Skeletal muscle tissue (tissue), 4 donors: ENCODE data around the gene MMP1. TPM values are rescaled to one million over a fixed set of nuclear protein-coding genes. Genes with fewer than 3 reads are reported as not detected.

Experiments used
- H3K27ac ChIP-seq: one replicate; pipeline ENCODE4 v1.7.0; 2013; ENCODE audit warnings: mild to moderate bottlenecking, low read depth, low read length, inconsistent platforms
- H3K27me3 ChIP-seq, 3 donors: one replicate each; pipeline ENCODE4 v1.7.0; 2013; ENCODE audit warnings: low read length in 3 of 3; ENCODE audit not compliant: control insufficient read depth in 3 of 3, insufficient read depth in 3 of 3
- H3K36me3 ChIP-seq, 3 donors: one replicate each; pipeline ENCODE4 v1.7.0; 2013; ENCODE audit warnings: low read length in 3 of 3; ENCODE audit not compliant: control insufficient read depth in 3 of 3, insufficient read depth in 3 of 3
- H3K4me1 ChIP-seq, 3 donors: one replicate each; pipeline ENCODE4 v1.7.0; 2013; ENCODE audit warnings: low read length in 3 of 3, mild to moderate bottlenecking in 3 of 3; ENCODE audit not compliant: control insufficient read depth in 3 of 3, insufficient read depth in 3 of 3
- H3K4me3 ChIP-seq, 3 donors: one replicate each; pipeline ENCODE4 v1.7.0; 2013; ENCODE audit warnings: low read length in 3 of 3
- H3K9ac ChIP-seq, 3 donors: one replicate each; pipeline ENCODE4 v1.7.0; 2013; ENCODE audit warnings: low read length in 3 of 3, mild to moderate bottlenecking in 3 of 3, moderate library complexity in 2 of 3, low read depth in 1 of 3
- H3K9me3 ChIP-seq, 3 donors: one replicate each; pipeline ENCODE4 v1.7.0; 2013; ENCODE audit warnings: low read length in 3 of 3; ENCODE audit not compliant: control insufficient read depth in 3 of 3
- total RNA-seq: library from RNA; depleted of rRNA; stranded (reverse); fragments of >200 nt; gene quantifications from one replicate; pipeline ENCODE4 v1.2.3, GENCODE V29; 2014
- donor health status: Osteomylitis.

Gene MMP1
- total RNA-seq, 1 donor from 2014 or later = 0.52 TPM

- no peaks in the 10 kb centered on the region for H3K9me3 ChIP-seq
- no peak overlapping the region for H3K4me3 ChIP-seq
- peaks cover 0 to 6% (median 0%) of the 10 kb centered on the region in 3 donors for H3K27me3 ChIP-seq
- H3K9ac ChIP-seq = no peak overlapping the region
- H3K27ac ChIP-seq = no peak overlapping the region
- H3K36me3 ChIP-seq = no peaks in the 10 kb centered on the region
- no peaks in the 10 kb centered on the region for H3K4me1 ChIP-seq
These were observed 30.2 kb downstream of the MMP1 start for GRCh38 chr11:102767800-102768199.

GRCh38 chr11:102763440-102763839 lies 34.5 kb downstream of the MMP1 start:
- Histone ChIP-seq H3K36me3 (no peaks in the 10 kb centered on the region), H3K4me3 (no peak overlapping the region), H3K27ac (no peak overlapping the region), H3K9me3 (no peaks in the 10 kb centered on the region), H3K27me3 (peaks cover 0 to 6% (median 0%) of the 10 kb centered on the region in 3 donors), H3K9ac (no peak overlapping the region), H3K4me1 (no peaks in the 10 kb centered on the region)

- H3K4me3 ChIP-seq = no peak overlapping the region
- no peaks in the 10 kb centered on the region for H3K36me3 ChIP-seq
- no peaks in the 10 kb centered on the region for H3K4me1 ChIP-seq
- H3K27me3 ChIP-seq = peaks cover 0 to 3% (median 0%) of the 10 kb centered on the region in 3 donors
- H3K27ac ChIP-seq = no peak overlapping the region
- no peaks in the 10 kb centered on the region for H3K9me3 ChIP-seq
- H3K9ac ChIP-seq = no peak overlapping the region
These were observed 35.6 kb downstream of the MMP1 start for GRCh38 chr11:102762361-102762767.

GRCh38 chr11:102761646-102762238 lies 36.2 kb downstream of the MMP1 start:
- H3K4me1 ChIP-seq = no peaks in the 10 kb centered on the region
- no peaks in the 10 kb centered on the region for H3K27me3 ChIP-seq
- H3K9me3 ChIP-seq = no peaks in the 10 kb centered on the region
- no peak overlapping the region for H3K9ac ChIP-seq
- no peaks in the 10 kb centered on the region for H3K36me3 ChIP-seq
- H3K27ac ChIP-seq = no peak overlapping the region
- no peak overlapping the region for H3K4me3 ChIP-seq

- Histone ChIP-seq H3K9me3 (no peaks in the 10 kb centered on the region), H3K27ac (no peak overlapping the region), H3K9ac (no peak overlapping the region), H3K27me3 (no peaks in the 10 kb centered on the region), H3K4me3 (no peak overlapping the region), H3K36me3 (no peaks in the 10 kb centered on the region), H3K4me1 (no peaks in the 10 kb centered on the region)
These were observed 37.5 kb downstream of the MMP1 start for GRCh38 chr11:102760344-102761035.

GRCh38 chr11:102757823-102758549 lies 40.0 kb downstream of the MMP1 start:
- no peak overlapping the region for H3K4me3 ChIP-seq
- no peak overlapping the region for H3K9ac ChIP-seq
- no peak overlapping the region for H3K27ac ChIP-seq
- H3K9me3 ChIP-seq = no peaks in the 10 kb centered on the region
- no peaks in the 10 kb centered on the region for H3K4me1 ChIP-seq
- H3K36me3 ChIP-seq = no peaks in the 10 kb centered on the region
- no peaks in the 10 kb centered on the region for H3K27me3 ChIP-seq

GRCh38 chr11:102753267-102753666 lies 44.7 kb downstream of the MMP1 start:
- no peak overlapping the region for H3K27ac ChIP-seq
- H3K4me3 ChIP-seq = no peak overlapping the region
- H3K4me1 ChIP-seq = no peaks in the 10 kb centered on the region
- no peaks in the 10 kb centered on the region for H3K27me3 ChIP-seq
- H3K9ac ChIP-seq = no peak overlapping the region
- no peaks in the 10 kb centered on the region for H3K9me3 ChIP-seq
- H3K36me3 ChIP-seq = no peaks in the 10 kb centered on the region

GRCh38 chr11:102751673-102752072 lies 46.3 kb downstream of the MMP1 start:
- no peaks in the 10 kb centered on the region for H3K9me3 ChIP-seq
- no peaks in the 10 kb centered on the region for H3K36me3 ChIP-seq
- no peaks in the 10 kb centered on the region for H3K4me1 ChIP-seq
- no peak overlapping the region for H3K27ac ChIP-seq
- no peak overlapping the region for H3K4me3 ChIP-seq
- H3K9ac ChIP-seq = no peak overlapping the region
- no peaks in the 10 kb centered on the region for H3K27me3 ChIP-seq

- no peak overlapping the region for H3K27ac ChIP-seq
- no peak overlapping the region for H3K9ac ChIP-seq
- H3K4me1 ChIP-seq = no peaks in the 10 kb centered on the region
- H3K36me3 ChIP-seq = no peaks in the 10 kb centered on the region
- no peaks in the 10 kb centered on the region for H3K27me3 ChIP-seq
- H3K9me3 ChIP-seq = no peaks in the 10 kb centered on the region
- no peak overlapping the region for H3K4me3 ChIP-seq
These were observed 48.7 kb downstream of the MMP1 start for GRCh38 chr11:102749101-102749722.
